Activated naive CD8-positive, alpha-beta T cell treated with anti-CD3 and anti-CD28 coated beads, Interleukin-2, amount 10 ng/mL, durations not matched to agents 7 days and 5 days (primary cell): Measurements from ENCODE around the gene TMEM198. TPM values are rescaled to one million over a fixed set of nuclear protein-coding genes. Genes with fewer than 3 reads are reported as not detected.

ENCODE experiments used
- ATAC-seq: fragments of 150-1000 bp; cut with Tn5 transposase; one replicate; pipeline ENCODE4 v1.10.0; 2021; ENCODE audit warnings: low read depth, moderate library complexity
- POLR2A ChIA-PET: fragments of 350-600 bp; sonication (Branson Sonifier 250); formaldehyde crosslinking; loops from one replicate; lab custom pipeline; 2021; ENCODE audit warnings: antibody characterized with exemption; lab: Charles Lee
- DNase-seq: peaks from one replicate; pipeline ENCODE4 v3.0.0; 2021
- H3K27ac Mint-ChIP-seq: one replicate; pipeline ENCODE4 v1.8.0; 2022; ENCODE audit warnings: mild to moderate bottlenecking, mixed read lengths
- H3K27me3 Mint-ChIP-seq: one replicate; pipeline ENCODE4 v1.8.0; 2022; ENCODE audit warnings: mild to moderate bottlenecking, moderate library complexity, mixed read lengths
- H3K36me3 Mint-ChIP-seq: one replicate; pipeline ENCODE4 v1.8.0; 2021; ENCODE audit warnings: mild to moderate bottlenecking, mixed read lengths
- H3K4me1 Mint-ChIP-seq: one replicate; pipeline ENCODE4 v1.8.0; 2021; ENCODE audit warnings: mixed read lengths
- H3K4me3 Mint-ChIP-seq: one replicate; pipeline ENCODE4 v1.8.0; 2022; ENCODE audit warnings: mild to moderate bottlenecking, moderate library complexity, mixed read lengths
- H3K9me3 Mint-ChIP-seq: one replicate; pipeline ENCODE4 v1.8.0; 2021; ENCODE audit warnings: mixed read lengths
- total RNA-seq, 2 experiments: library from RNA; stranded (reverse); gene quantifications; one replicate each; pipeline ENCODE4 v1.2.3, GENCODE V29; 2021

The TMEM198 gene
- total RNA-seq, 2 experiments from 2014 or later: 0.85 to 1.1 TPM

GRCh38 chr2:219548990-219549389 is 5.2 kb downstream of the TMEM198 start:
- Mint-ChIP-seq H3K27me3 (peaks cover 44% of the 10 kb centered on the region), H3K27ac (no peak overlapping the region), H3K36me3 (no peaks in the 10 kb centered on the region), H3K4me3 (no peak overlapping the region), H3K4me1 (peaks cover 10% of the 10 kb centered on the region), H3K9me3 (no peaks in the 10 kb centered on the region)
- ATAC-seq (no peak), DNase-seq (no peak)
- POLR2A ChIA-PET: no interaction called here

- no peak for DNase-seq
- POLR2A ChIA-PET: no interaction called here
- Mint-ChIP-seq H3K27ac (no peak overlapping the region), H3K4me3 (no peak overlapping the region), H3K4me1 (peaks cover 6% of the 10 kb centered on the region), H3K27me3 (peaks cover 43% of the 10 kb centered on the region), H3K36me3 (no peaks in the 10 kb centered on the region), H3K9me3 (no peaks in the 10 kb centered on the region)
- ATAC-seq: no peak
Measured at GRCh38 chr2:219549619-219550018, 5.8 kb downstream of the TMEM198 start.

GRCh38 chr2:219551441-219552381 is 7.9 kb downstream of the TMEM198 start:
- Mint-ChIP-seq H3K27me3 (peaks cover 34% of the 10 kb centered on the region), H3K4me1 (peaks cover 3% of the 10 kb centered on the region), H3K4me3 (peak overlapping the region; percentile 76), H3K36me3 (no peaks in the 10 kb centered on the region), H3K27ac (peak overlapping the region; percentile 22), H3K9me3 (no peaks in the 10 kb centered on the region)
- peak; percentile 48 for ATAC-seq
- POLR2A ChIA-PET: interaction anchor here (1.2 to 1.5 kb wide), 2 partner anchors 8 to 46 kb away, joined by 5 to 7 read pairs; partner anchors contain the start of genes CHPF, STK11IP and TMEM198
- DNase-seq: no peak

- peak; percentile 90 for DNase-seq
- Mint-ChIP-seq H3K36me3 (no peaks in the 10 kb centered on the region), H3K9me3 (no peaks in the 10 kb centered on the region), H3K4me1 (peaks cover 3% of the 10 kb centered on the region), H3K27ac (no peak overlapping the region), H3K4me3 (peak overlapping the region; percentile 76), H3K27me3 (peaks cover 34% of the 10 kb centered on the region)
- POLR2A ChIA-PET: interaction anchor here (1.2 to 1.5 kb wide), 2 partner anchors 9 to 45 kb away, joined by 5 to 7 read pairs; partner anchors contain the start of genes CHPF, STK11IP and TMEM198
- peak; percentile 81 for ATAC-seq
Measured at GRCh38 chr2:219552382-219553167, 8.7 kb downstream of the TMEM198 start.

GRCh38 chr2:219553168-219553417 is 9.3 kb downstream of the TMEM198 start:
- DNase-seq: no peak
- POLR2A ChIA-PET: interaction anchor here (1.2 to 1.5 kb wide), 2 partner anchors 9 to 44 kb away, joined by 5 to 7 read pairs; partner anchors contain the start of genes CHPF, STK11IP and TMEM198
- peaks cover 3% of the 10 kb centered on the region for H3K4me1 Mint-ChIP-seq
- peaks cover 34% of the 10 kb centered on the region for H3K27me3 Mint-ChIP-seq
- no peaks in the 10 kb centered on the region for H3K36me3 Mint-ChIP-seq
- no peaks in the 10 kb centered on the region for H3K9me3 Mint-ChIP-seq
- H3K27ac Mint-ChIP-seq: no peak overlapping the region
- H3K4me3 Mint-ChIP-seq: no peak overlapping the region
- no peak for ATAC-seq

- H3K9me3 Mint-ChIP-seq: no peaks in the 10 kb centered on the region
- H3K4me3 Mint-ChIP-seq: peak overlapping the region; percentile 28
- peaks cover 34% of the 10 kb centered on the region for H3K27me3 Mint-ChIP-seq
- ATAC-seq (no peak), DNase-seq (no peak)
- H3K36me3 Mint-ChIP-seq: no peaks in the 10 kb centered on the region
- POLR2A ChIA-PET: interaction anchor here (1.5 kb wide), 1 partner anchor 10 kb away, joined by 7 read pairs; the partner anchor contains the start of genes CHPF and TMEM198
- no peak overlapping the region for H3K27ac Mint-ChIP-seq
- H3K4me1 Mint-ChIP-seq: peaks cover 3% of the 10 kb centered on the region
Measured at GRCh38 chr2:219553463-219553963, 9.7 kb downstream of the TMEM198 start.

GRCh38 chr2:219554350-219554749 is 10.5 kb downstream of the TMEM198 start:
- no peak overlapping the region for H3K27ac Mint-ChIP-seq
- H3K4me1 Mint-ChIP-seq: peaks cover 3% of the 10 kb centered on the region
- DNase-seq (peak; percentile 27), ATAC-seq (no peak)
- H3K4me3 Mint-ChIP-seq: no peak overlapping the region
- H3K9me3 Mint-ChIP-seq: no peaks in the 10 kb centered on the region
- peaks cover 34% of the 10 kb centered on the region for H3K27me3 Mint-ChIP-seq
- POLR2A ChIA-PET: no interaction called here
- H3K36me3 Mint-ChIP-seq: no peaks in the 10 kb centered on the region

GRCh38 chr2:219555956-219556355 is 12.1 kb downstream of the TMEM198 start:
- H3K4me1 Mint-ChIP-seq: peaks cover 3% of the 10 kb centered on the region
- POLR2A ChIA-PET: interaction anchor here (1.2 kb wide), 1 partner anchor 15 kb away, joined by 3 read pairs; no protein-coding TSS in a partner anchor
- H3K9me3 Mint-ChIP-seq: no peaks in the 10 kb centered on the region
- DNase-seq (peak; percentile 21), ATAC-seq (no peak)
- no peaks in the 10 kb centered on the region for H3K36me3 Mint-ChIP-seq
- H3K4me3 Mint-ChIP-seq: no peak overlapping the region
- H3K27ac Mint-ChIP-seq: no peak overlapping the region
- H3K27me3 Mint-ChIP-seq: peaks cover 27% of the 10 kb centered on the region

- H3K27ac Mint-ChIP-seq: no peak overlapping the region
- H3K27me3 Mint-ChIP-seq: peaks cover 25% of the 10 kb centered on the region
- H3K4me3 Mint-ChIP-seq: no peak overlapping the region
- peak; percentile 18 for DNase-seq
- no peaks in the 10 kb centered on the region for H3K36me3 Mint-ChIP-seq
- peaks cover 3% of the 10 kb centered on the region for H3K4me1 Mint-ChIP-seq
- ATAC-seq: no peak
- POLR2A ChIA-PET: no interaction called here
- H3K9me3 Mint-ChIP-seq: no peaks in the 10 kb centered on the region
Measured at GRCh38 chr2:219556413-219556812, 12.6 kb downstream of the TMEM198 start.

GRCh38 chr2:219557320-219557719 is 13.5 kb downstream of the TMEM198 start:
- Mint-ChIP-seq H3K27me3 (peaks cover 17% of the 10 kb centered on the region), H3K4me3 (no peak overlapping the region), H3K27ac (no peak overlapping the region), H3K36me3 (no peaks in the 10 kb centered on the region), H3K9me3 (no peaks in the 10 kb centered on the region), H3K4me1 (no peaks in the 10 kb centered on the region)
- POLR2A ChIA-PET: no interaction called here
- DNase-seq (peak; percentile 23), ATAC-seq (no peak)

- no peak for ATAC-seq
- POLR2A ChIA-PET: no interaction called here
- no peaks in the 10 kb centered on the region for H3K36me3 Mint-ChIP-seq
- no peak overlapping the region for H3K4me3 Mint-ChIP-seq
- no peaks in the 10 kb centered on the region for H3K4me1 Mint-ChIP-seq
- no peaks in the 10 kb centered on the region for H3K9me3 Mint-ChIP-seq
- H3K27me3 Mint-ChIP-seq: peaks cover 17% of the 10 kb centered on the region
- no peak overlapping the region for H3K27ac Mint-ChIP-seq
- peak; percentile 22 for DNase-seq
Measured at GRCh38 chr2:219557791-219558785, 14.3 kb downstream of the TMEM198 start.

- ATAC-seq (no peak), DNase-seq (peak; percentile 24)
- Mint-ChIP-seq H3K36me3 (no peaks in the 10 kb centered on the region), H3K4me3 (no peak overlapping the region), H3K4me1 (no peaks in the 10 kb centered on the region), H3K27me3 (peaks cover 5% of the 10 kb centered on the region), H3K27ac (no peak overlapping the region), H3K9me3 (no peaks in the 10 kb centered on the region)
- POLR2A ChIA-PET: interaction anchor here (1.0 kb wide), 1 partner anchor 16 kb away, joined by 3 read pairs; the partner anchor contains the start of genes CHPF and TMEM198
Measured at GRCh38 chr2:219559156-219559915, 15.5 kb downstream of the TMEM198 start.
